ENCODE results near the gene AOPEP.

The AOPEP gene

GRCh38 chr9:94706922-94707321 is 19.6 kb upstream of the AOPEP start:
- no peaks in the 10 kb centered on the region for H3K36me3 ChIP-seq (ENCODE audit: control insufficient read depth in 2 of 2, insufficient read depth in 1 of 2, low read length in 2 of 2)
- no peak overlapping the region for H3K4me3 ChIP-seq (ENCODE audit: low read depth, low read length)
- no peaks in the 10 kb centered on the region for H3K4me1 ChIP-seq (ENCODE audit: control insufficient read depth, insufficient read depth, low read length)
- POLR2A ChIA-PET: no interaction called here
- CTCF ChIA-PET: interaction anchor here (0.6 to 1.0 kb wide), 2 partner anchors 26 to 174 kb away, joined by 4 read pairs; no protein-coding TSS in a partner anchor
- no peak overlapping the region for H3K27ac ChIP-seq (ENCODE audit: extremely low read depth, low read depth, low read length)
- no peaks in the 10 kb centered on the region for H3K9me3 ChIP-seq (ENCODE audit: control insufficient read depth, insufficient read depth, low read depth, low read length)
- TF ChIP-seq WT1 (tag by site-specific recombination; IDR thresholded peaks at IDR 0.05) (no peak), ZNF473 (tag by site-specific recombination; IDR thresholded peaks at IDR 0.05) (no peak), INSM2 (tag by site-specific recombination; IDR thresholded peaks at IDR 0.05) (no peak), ZNF311 (tag by site-specific recombination; IDR thresholded peaks at IDR 0.05; ENCODE audit: borderline replicate concordance) (no peak), ZNF2 (tag by site-specific recombination; IDR thresholded peaks at IDR 0.05) (no peak), ZNF488 (tag by site-specific recombination; IDR thresholded peaks at IDR 0.05) (no peak), HIC1 (tag by site-specific recombination; IDR thresholded peaks at IDR 0.05) (no peak), ZBTB44 (tag by site-specific recombination; IDR thresholded peaks at IDR 0.05) (no peak), ZNF223 (tag by site-specific recombination; IDR thresholded peaks at IDR 0.05) (no peak), ZNF302 (tag by site-specific recombination; IDR thresholded peaks at IDR 0.05; ENCODE audit: low read depth) (no peak), KLF17 (tag by site-specific recombination; IDR thresholded peaks at IDR 0.05) (no peak), ZNF211 (tag by site-specific recombination; IDR thresholded peaks at IDR 0.05; ENCODE audit: low read depth) (no peak), ZNF202 (tag by site-specific recombination; IDR thresholded peaks at IDR 0.05; ENCODE audit: borderline replicate concordance) (no peak), ZNF133 (tag by site-specific recombination; IDR thresholded peaks at IDR 0.05) (no peak), ZNF626 (tag by site-specific recombination; IDR thresholded peaks at IDR 0.05) (no peak), ZSCAN4 (tag by site-specific recombination; IDR thresholded peaks at IDR 0.05) (no peak), HOXA7 (CRISPR knock-in tag; IDR thresholded peaks at IDR 0.05; ENCODE audit: borderline replicate concordance) (no peak), OSR2 (tag by site-specific recombination; IDR thresholded peaks at IDR 0.05) (no peak)

Measured in HEK293 (cell line).